ENCODE measurements around the gene ZBTB38. TPM values are rescaled to one million over a fixed set of nuclear protein-coding genes. Genes with fewer than 3 reads are reported as not detected.
A peak's percentile ranks its signal among the peaks of the same experiment; 100 is the strongest.

ZBTB38 gene
- total RNA-seq, 6 experiments from 2014 or later = 29.4 to 75.2 (median 36.6) TPM

GRCh38 chr3:141403576-141403975, 35.3 kb downstream of the ZBTB38 start:
- ATAC-seq = no peak
- intact Hi-C loops (cut with DNase I) = no loop called here
- 43% methylated on average over 4 of the region's 4 CpGs for WGBS (ENCODE audit: insufficient coverage, low coverage, low lambda C conversion rate, missing lambda C conversion rate)

DNA sequence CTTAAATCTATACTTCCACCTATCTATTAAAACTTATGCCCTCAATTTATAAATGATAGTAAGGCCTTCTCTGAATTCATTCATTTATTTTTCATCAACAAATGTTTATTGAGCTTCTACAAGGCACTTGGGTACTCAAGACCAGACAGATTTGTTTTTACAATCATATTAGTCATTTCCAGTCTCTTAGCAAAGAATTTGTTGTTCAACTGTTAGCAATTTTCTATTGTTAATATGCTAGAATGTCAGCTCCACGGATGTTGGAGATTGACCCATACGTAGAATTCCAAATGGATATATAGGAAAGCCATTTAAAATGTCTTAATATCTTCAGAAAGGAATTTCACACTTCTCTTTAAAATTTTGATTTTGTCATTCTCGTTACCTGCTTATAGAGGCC, 36.7 kb downstream of the ZBTB38 start:
- Histone ChIP-seq H3K4me1 (peaks cover 0 to 48% (median 15%) of the 10 kb centered on the region in 4 donors), H3K9me3 (no peaks in the 10 kb centered on the region), H3K36me3 (peaks cover 0 to 18% (median 5%) of the 10 kb centered on the region in 4 donors), H3K27me3 (no peaks in the 10 kb centered on the region), H3K27ac (no peak overlapping the region), H3K4me3 (no peak overlapping the region)
- no peak for DNase-seq
- intact Hi-C loops (cut with DNase I) = no loop called here
- no peak for TF ChIP-seq POLR2A (IDR thresholded peaks at IDR 0.05)
- TF ChIP-seq, protein P1, sequence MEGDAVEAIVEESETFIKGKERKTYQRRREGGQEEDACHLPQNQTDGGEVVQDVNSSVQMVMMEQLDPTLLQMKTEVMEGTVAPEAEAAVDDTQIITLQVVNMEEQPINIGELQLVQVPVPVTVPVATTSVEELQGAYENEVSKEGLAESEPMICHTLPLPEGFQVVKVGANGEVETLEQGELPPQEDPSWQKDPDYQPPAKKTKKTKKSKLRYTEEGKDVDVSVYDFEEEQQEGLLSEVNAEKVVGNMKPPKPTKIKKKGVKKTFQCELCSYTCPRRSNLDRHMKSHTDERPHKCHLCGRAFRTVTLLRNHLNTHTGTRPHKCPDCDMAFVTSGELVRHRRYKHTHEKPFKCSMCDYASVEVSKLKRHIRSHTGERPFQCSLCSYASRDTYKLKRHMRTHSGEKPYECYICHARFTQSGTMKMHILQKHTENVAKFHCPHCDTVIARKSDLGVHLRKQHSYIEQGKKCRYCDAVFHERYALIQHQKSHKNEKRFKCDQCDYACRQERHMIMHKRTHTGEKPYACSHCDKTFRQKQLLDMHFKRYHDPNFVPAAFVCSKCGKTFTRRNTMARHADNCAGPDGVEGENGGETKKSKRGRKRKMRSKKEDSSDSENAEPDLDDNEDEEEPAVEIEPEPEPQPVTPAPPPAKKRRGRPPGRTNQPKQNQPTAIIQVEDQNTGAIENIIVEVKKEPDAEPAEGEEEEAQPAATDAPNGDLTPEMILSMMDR (IDR thresholded peaks at IDR 0.05) = no peak
- 86% methylated on average over 3 of the region's 3 CpGs for WGBS (ENCODE audit: insufficient coverage, low coverage, low lambda C conversion rate, missing lambda C conversion rate)
- ATAC-seq = no peak

More at GRCh38 chr3:141403576-141403975, 35.3 kb downstream of the ZBTB38 start:
- H3K27me3 ChIP-seq = no peaks in the 10 kb centered on the region
- no peaks in the 10 kb centered on the region for H3K9me3 ChIP-seq
- no peak overlapping the region for H3K4me3 ChIP-seq
- DNase-seq = no peak
- no peak for TF ChIP-seq POLR2A (IDR thresholded peaks at IDR 0.05)
- H3K27ac ChIP-seq = peak overlapping the region; percentile 15 to 95 (median 93)
- peaks cover 0 to 37% (median 10%) of the 10 kb centered on the region in 4 donors for H3K4me1 ChIP-seq
- peaks cover 0 to 18% (median 5%) of the 10 kb centered on the region in 4 donors for H3K36me3 ChIP-seq

DNA sequence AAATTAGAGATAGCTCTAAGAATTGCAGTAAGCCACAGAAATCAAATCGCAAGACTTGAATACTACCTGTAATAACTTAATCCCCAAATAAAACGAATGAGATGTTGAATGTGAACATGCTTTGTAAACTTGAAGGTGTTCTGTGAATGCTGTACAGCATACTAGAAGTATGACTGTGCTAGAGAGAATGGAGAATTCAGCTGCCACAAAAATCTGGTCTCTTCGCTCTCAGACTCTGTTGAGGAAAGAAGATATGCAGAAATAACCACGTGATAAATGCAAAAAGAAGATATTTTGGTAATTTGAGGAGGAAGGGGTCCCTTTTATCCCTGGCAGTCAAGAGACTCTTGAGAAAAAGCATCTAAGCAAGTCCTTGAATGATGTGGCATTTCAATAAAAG, 37.3 kb downstream of the ZBTB38 start:
- 91% methylated on average over 4 of the region's 4 CpGs for WGBS (ENCODE audit: insufficient coverage, low coverage, low lambda C conversion rate, missing lambda C conversion rate)
- TF ChIP-seq POLR2A (IDR thresholded peaks at IDR 0.05) = no peak
- TF ChIP-seq, protein P1 (IDR thresholded peaks at IDR 0.05) = no peak
- Histone ChIP-seq H3K9me3 (no peaks in the 10 kb centered on the region), H3K27ac (peak overlapping the region in 1 of 3 donors; percentile 60), H3K27me3 (no peaks in the 10 kb centered on the region), H3K4me3 (no peak overlapping the region), H3K4me1 (peaks cover 0 to 48% (median 15%) of the 10 kb centered on the region in 4 donors), H3K36me3 (peaks cover 0 to 18% (median 5%) of the 10 kb centered on the region in 4 donors)
- no peak for ATAC-seq
- intact Hi-C loops (cut with DNase I) = no loop called here
- DNase-seq = no peak

GRCh38 chr3:141406265-141406664, 38.0 kb downstream of the ZBTB38 start:
- Histone ChIP-seq H3K27me3 (no peaks in the 10 kb centered on the region), H3K27ac (peak overlapping the region; percentile 34 to 60 (median 38)), H3K4me3 (no peak overlapping the region), H3K36me3 (peaks cover 0 to 18% (median 5%) of the 10 kb centered on the region in 4 donors), H3K4me1 (peaks cover 0 to 48% (median 15%) of the 10 kb centered on the region in 4 donors), H3K9me3 (no peaks in the 10 kb centered on the region)
- DNase-seq (no peak), ATAC-seq (no peak)
- WGBS (ENCODE audit: insufficient coverage, low coverage, low lambda C conversion rate, missing lambda C conversion rate) = 100% methylated on average over 2 of the region's 2 CpGs
- TF ChIP-seq, protein P1 (IDR thresholded peaks at IDR 0.05) = no peak
- no peak for TF ChIP-seq POLR2A (IDR thresholded peaks at IDR 0.05)
- intact Hi-C loops (cut with DNase I) = no loop called here

DNA sequence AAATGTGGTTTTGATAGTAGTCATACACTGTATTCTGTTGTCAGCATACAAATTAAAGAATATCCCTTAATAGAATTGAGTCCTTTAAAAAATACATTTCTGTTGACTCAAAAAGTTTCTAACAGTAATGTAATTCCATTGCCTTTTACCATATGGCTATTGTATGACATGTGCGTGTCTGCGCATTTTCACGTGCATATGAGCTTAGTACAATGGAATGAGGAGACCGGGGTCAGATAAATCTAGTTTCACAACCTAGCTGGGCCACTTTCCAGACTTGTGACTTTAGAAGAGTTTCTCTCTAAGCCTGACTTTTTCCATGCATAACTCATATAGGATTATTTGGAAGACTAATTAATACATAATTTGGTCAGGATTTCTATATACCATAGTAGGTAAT, 38.7 kb downstream of the ZBTB38 start:
- Histone ChIP-seq H3K36me3 (peaks cover 0 to 18% (median 5%) of the 10 kb centered on the region in 4 donors), H3K27ac (peak overlapping the region; percentile 34 to 60 (median 54)), H3K4me1 (peaks cover 0 to 49% (median 14%) of the 10 kb centered on the region in 4 donors), H3K9me3 (no peaks in the 10 kb centered on the region), H3K27me3 (no peaks in the 10 kb centered on the region), H3K4me3 (no peak overlapping the region)
- no peak for TF ChIP-seq POLR2A (IDR thresholded peaks at IDR 0.05)
- TF ChIP-seq, protein P1 (IDR thresholded peaks at IDR 0.05) = no peak
- WGBS (ENCODE audit: insufficient coverage, low coverage, low lambda C conversion rate, missing lambda C conversion rate) = 12% methylated on average over 4 of the region's 4 CpGs
- peak; percentile 44 to 52 (median 45) for ATAC-seq
- DNase-seq = peak in 2 of 3 donors; percentile 50 to 84
- intact Hi-C loops (cut with DNase I) = no loop called here
